HCT116 (cell line): ENCODE measurements around the gene LSM7. TPM values are rescaled to one million over a fixed set of nuclear protein-coding genes. Genes with fewer than 3 reads are reported as not detected.
"Not testable (repeated sequence)": the region's sequence is repeated elsewhere in the genome, so short reads cannot be mapped to it uniquely, and the experiment has no call there.

ENCODE experiments used
- ATAC-seq: fragments of 200-7000 bp; cut with Tn5 transposase; 2 replicates; pipeline ENCODE4 v1.9.1; 2020; ENCODE audit warnings: mild to moderate bottlenecking, moderate library complexity
- BruUV-seq: library from RNA; stranded (reverse); fragments of 400-500 nt; replicated peaks from 2 replicates; lab custom pipeline; 2021; lab: Mats Ljungman, UMichigan
- CTCF ChIA-PET: fragments of 300-600 bp; sonication (Branson Sonifier 250); formaldehyde crosslinking; loops from one replicate; lab custom pipeline; 2021; ENCODE audit warnings: antibody characterized with exemption; lab: Charles Lee
- POLR2A ChIA-PET: fragments of 300-600, 350-600 bp; sonication (Branson Sonifier 250); formaldehyde crosslinking; loops from one replicate; lab custom pipeline; 2021; ENCODE audit warnings: antibody characterized with exemption; lab: Charles Lee
- RAD21 ChIA-PET, 2 experiments: fragments of 300-600 bp; sonication (Branson Sonifier 250); formaldehyde crosslinking; loops; one replicate each; lab custom pipeline; 2023; ENCODE audit warnings: low total read pairs in 2 of 2; ENCODE audit not compliant: uncharacterized antibody in 2 of 2, unreplicated experiment in 2 of 2, low non-redundant PET in 1 of 2; lab: Charles Lee
- DNase-seq: peaks from one replicate; pipeline ENCODE4 v3.0.0-alpha.2; 2010; ENCODE audit warnings: low read depth, low spot score
- H2AFZ ChIP-seq: fragments of 200-600 bp; shearing (Covaris generic), sonication (generic); 2 replicates; pipeline ENCODE4 v1.6.1; 2017; ENCODE audit warnings: low read depth, mixed run types, mixed read lengths, antibody characterized with exemption, low read length; ENCODE audit not compliant: poor library complexity, severe bottlenecking
- H3K27ac ChIP-seq: 2 replicates; pipeline ENCODE4 v1.5.1; 2012; ENCODE audit warnings: low read depth, low read length
- H3K27me3 ChIP-seq: fragments of 200-600 bp; sonication (generic); 2 replicates; pipeline ENCODE4 v1.6.1; 2016; ENCODE audit warnings: mixed run types, low read length, mixed read lengths; ENCODE audit not compliant: insufficient read depth
- H3K36me3 ChIP-seq, 2 experiments: fragments of 200-500 bp in 1 of 2; fragments of 200-600 bp in 1 of 2; sonication (Bioruptor generic) in 1 of 2; sonication (generic) in 1 of 2; 2 replicates each; pipeline versions ENCODE4 v1.5.1 to v1.6.1; 2014 to 2016; ENCODE audit warnings: low read length in 2 of 2, inconsistent platforms in 1 of 2, mixed read lengths in 1 of 2, mixed run types in 1 of 2; ENCODE audit not compliant: insufficient read depth in 2 of 2, control insufficient read depth in 1 of 2
- H3K4me1 ChIP-seq, 2 experiments: fragments of 200-600 bp in 1 of 2; sonication (generic) in 1 of 2; 2 replicates each; pipeline versions ENCODE4 v1.5.1 to v1.6.1; 2012 to 2017; ENCODE audit warnings: low read length in 2 of 2, inconsistent platforms in 1 of 2, mild to moderate bottlenecking in 1 of 2, mixed read lengths in 1 of 2, mixed run types in 1 of 2, moderate library complexity in 1 of 2; ENCODE audit not compliant: insufficient read depth in 2 of 2, control insufficient read depth in 1 of 2
- H3K4me2 ChIP-seq: fragments of 200-600 bp; sonication (generic); 2 replicates; pipeline ENCODE4 v1.6.1; 2017; ENCODE audit warnings: mixed run types, low read length, mixed read lengths
- H3K4me3 ChIP-seq, 2 experiments: fragments of 200-600 bp in 1 of 2; sonication (generic) in 1 of 2; replicated peaks in 1 of 2; 2 replicates each; pipeline ENCODE4 v1.5.1; 2011 to 2016; ENCODE audit warnings: low read length in 2 of 2, control low read depth in 1 of 2, low read depth in 1 of 2, mild to moderate bottlenecking in 1 of 2, mixed read lengths in 1 of 2, mixed run types in 1 of 2
- H3K79me2 ChIP-seq: fragments of 200-600 bp; sonication (generic); 2 replicates; pipeline ENCODE4 v1.6.1; 2017; ENCODE audit warnings: mild to moderate bottlenecking, mixed run types, low read length, moderate library complexity, mixed read lengths; ENCODE audit not compliant: insufficient read depth
- H3K9ac ChIP-seq: fragments of 200-600 bp; sonication (generic); 2 replicates; pipeline ENCODE4 v1.6.1; 2016; ENCODE audit warnings: low read length, mixed read lengths
- H3K9me2 ChIP-seq: fragments of 200-600 bp; sonication (generic), shearing (Covaris generic); 2 replicates; pipeline ENCODE4 v1.6.1; 2017; ENCODE audit warnings: mixed run types, mild to moderate bottlenecking, moderate library complexity; ENCODE audit not compliant: insufficient read depth
- H3K9me3 ChIP-seq, 2 experiments: fragments of 200-500 bp in 1 of 2; fragments of 200-600 bp in 1 of 2; sonication (Bioruptor generic) in 1 of 2; sonication (generic) in 1 of 2; 2 replicates each; pipeline ENCODE4 v1.6.1; 2014 to 2017; ENCODE audit warnings: low read length in 2 of 2, mixed read lengths in 2 of 2, inconsistent platforms in 1 of 2, low read depth in 1 of 2, mild to moderate bottlenecking in 1 of 2, mixed run types in 1 of 2, moderate library complexity in 1 of 2; ENCODE audit not compliant: control insufficient read depth in 1 of 2, insufficient read depth in 1 of 2
- H4K20me1 ChIP-seq: fragments of 200-600 bp; sonication (generic), shearing (Covaris generic); 2 replicates; pipeline ENCODE4 v1.6.1; 2017; ENCODE audit warnings: mixed run types, mild to moderate bottlenecking, moderate library complexity; ENCODE audit not compliant: insufficient read depth
- CBX3 ChIP-seq: IDR thresholded peaks from 2 replicates; pipeline ENCODE4 v1.6.1; 2012; ENCODE audit warnings: low read depth
- EGR1 ChIP-seq: IDR thresholded peaks from 2 replicates; pipeline ENCODE4 v1.6.1; 2012; ENCODE audit warnings: low read depth
- ELF1 ChIP-seq: IDR thresholded peaks from 2 replicates; pipeline ENCODE4 v1.6.1; 2012; ENCODE audit warnings: low read depth, borderline replicate concordance
- EZH2phosphoT487 ChIP-seq: fragments of 200-600 bp; IDR thresholded peaks from 2 replicates; pipeline ENCODE4 v1.6.1; 2018; ENCODE audit warnings: antibody characterized with exemption, borderline replicate concordance
- POLR2AphosphoS5 ChIP-seq: IDR thresholded peaks from 2 replicates; pipeline ENCODE4 v1.6.1; 2011; ENCODE audit warnings: mild to moderate bottlenecking, low read depth, low read length, moderate library complexity
- SP1 ChIP-seq: IDR thresholded peaks from 2 replicates; pipeline ENCODE4 v1.6.1; 2012; ENCODE audit warnings: low read depth
- SRF ChIP-seq: IDR thresholded peaks from 2 replicates; pipeline ENCODE4 v1.6.1; 2012; ENCODE audit warnings: low read depth
- TCF7L2 ChIP-seq: IDR thresholded peaks from 2 replicates; pipeline ENCODE4 v1.7.0; 2011; ENCODE audit warnings: borderline replicate concordance, inconsistent platforms; ENCODE audit not compliant: insufficient read depth, insufficient read length; ENCODE audit errors: extremely low read depth
- YY1 ChIP-seq: IDR thresholded peaks from 2 replicates; pipeline ENCODE4 v1.6.1; 2011; ENCODE audit warnings: low read length, low read depth, moderate library complexity, mild to moderate bottlenecking; ENCODE audit not compliant: insufficient replicate concordance; ENCODE audit errors: extremely low read depth
- intact Hi-C: fragments of 100-400 bp; cut with micrococcal nuclease; formaldehyde crosslinking; loops from 2 replicates; pipeline ENCODE4 v1.10.0; 2022
- total RNA-seq: library from RNA; stranded (reverse); gene quantifications from one replicate; pipeline ENCODE4 v1.2.1, GENCODE V29; 2021; ENCODE audit not compliant: unreplicated experiment
- TF ChIP-seq, protein P1 (sequence below): IDR thresholded peaks from 2 replicates; pipeline ENCODE4 v1.6.1; 2011; ENCODE audit warnings: mild to moderate bottlenecking, low read length, moderate library complexity; ENCODE audit not compliant: insufficient replicate concordance; ENCODE audit errors: extremely low read depth

LSM7 gene
- total RNA-seq, 1 experiment from 2014 or later: 190 TPM

DNA sequence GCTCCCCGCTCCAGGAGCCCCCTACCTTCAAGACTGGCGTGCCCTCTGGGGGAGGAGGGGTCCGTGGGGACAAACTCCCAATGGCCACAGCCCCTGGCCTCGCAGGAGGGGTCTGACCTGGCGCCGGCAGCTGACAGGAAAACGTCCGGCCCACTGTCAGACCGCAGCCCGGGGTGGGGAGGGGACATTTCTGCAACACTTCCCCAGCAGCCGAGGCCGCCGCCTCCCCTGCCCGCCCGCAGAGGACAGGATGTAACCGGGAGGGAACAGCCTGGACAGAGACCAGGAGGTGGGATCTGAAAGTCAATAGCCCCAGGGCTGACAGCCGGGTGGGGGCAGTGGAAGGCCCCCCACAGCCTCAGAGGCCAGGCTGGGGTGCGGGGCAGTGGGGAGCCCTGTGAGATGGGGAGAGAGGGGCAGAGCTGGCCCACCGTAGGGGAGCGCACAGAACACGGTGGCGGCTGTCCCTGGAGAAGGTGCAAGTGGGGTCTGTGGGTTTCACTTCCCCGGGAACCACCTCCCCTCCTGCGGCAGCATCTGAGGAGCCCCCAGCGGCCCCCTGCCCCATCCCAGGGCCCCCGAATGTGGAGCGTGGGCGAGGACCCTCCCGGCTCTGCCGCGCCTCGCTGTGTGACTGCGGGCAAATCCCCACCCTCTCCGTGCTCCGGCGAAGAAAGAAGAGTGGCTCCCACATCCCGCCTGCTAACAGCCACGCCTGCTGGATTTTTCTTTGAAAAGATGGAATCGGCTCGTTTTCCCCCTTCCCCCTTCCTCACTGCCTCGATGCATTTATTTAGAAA, 46.1 kb downstream of the LSM7 start, which contains the start of gene PEAK3:
PEAK3 (minus strand) TSS at position 114 of the 800 bp plus-strand sequence. CDS start 1,244 bp downstream, outside the sequence.
- H3K4me3 ChIP-seq: no peak within 1 kb of the TSS
- intact Hi-C loops: no loop called here
- no peaks in the 10 kb centered on the region for H3K4me1 ChIP-seq
- no peaks in the 10 kb centered on the region for H3K79me2 ChIP-seq
- H3K9me3 ChIP-seq: no peaks in the 10 kb centered on the region
- ChIA-PET POLR2A (no interaction called here), RAD21 (no interaction called here), CTCF (no interaction called here)
- H3K9ac ChIP-seq: no peak within 1 kb of the TSS
- no peak within 1 kb of the TSS for H3K27ac ChIP-seq
- TF ChIP-seq SP1 (no peak), ELF1 (no peak), EGR1 (no peak), TCF7L2 (no peak), POLR2AphosphoS5 (no peak), EZH2phosphoT487 (no peak), YY1 (no peak), SRF (no peak), CBX3 (no peak)
- TF ChIP-seq, protein P1, sequence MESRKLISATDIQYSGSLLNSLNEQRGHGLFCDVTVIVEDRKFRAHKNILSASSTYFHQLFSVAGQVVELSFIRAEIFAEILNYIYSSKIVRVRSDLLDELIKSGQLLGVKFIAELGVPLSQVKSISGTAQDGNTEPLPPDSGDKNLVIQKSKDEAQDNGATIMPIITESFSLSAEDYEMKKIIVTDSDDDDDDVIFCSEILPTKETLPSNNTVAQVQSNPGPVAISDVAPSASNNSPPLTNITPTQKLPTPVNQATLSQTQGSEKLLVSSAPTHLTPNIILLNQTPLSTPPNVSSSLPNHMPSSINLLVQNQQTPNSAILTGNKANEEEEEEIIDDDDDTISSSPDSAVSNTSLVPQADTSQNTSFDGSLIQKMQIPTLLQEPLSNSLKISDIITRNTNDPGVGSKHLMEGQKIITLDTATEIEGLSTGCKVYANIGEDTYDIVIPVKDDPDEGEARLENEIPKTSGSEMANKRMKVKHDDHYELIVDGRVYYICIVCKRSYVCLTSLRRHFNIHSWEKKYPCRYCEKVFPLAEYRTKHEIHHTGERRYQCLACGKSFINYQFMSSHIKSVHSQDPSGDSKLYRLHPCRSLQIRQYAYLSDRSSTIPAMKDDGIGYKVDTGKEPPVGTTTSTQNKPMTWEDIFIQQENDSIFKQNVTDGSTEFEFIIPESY: no peak
- no peaks in the 10 kb centered on the region for H3K9me2 ChIP-seq
- DNase-seq (no peak), ATAC-seq (no peak)
- no peaks in the 10 kb centered on the region for H4K20me1 ChIP-seq
- no peaks in the 10 kb centered on the region for H3K36me3 ChIP-seq
- no TSS peak for BruUV-seq
- no peaks in the 10 kb centered on the region for H3K27me3 ChIP-seq
- no peak within 1 kb of the TSS for H3K4me2 ChIP-seq
- no peak within 1 kb of the TSS for H2AFZ ChIP-seq

DNA sequence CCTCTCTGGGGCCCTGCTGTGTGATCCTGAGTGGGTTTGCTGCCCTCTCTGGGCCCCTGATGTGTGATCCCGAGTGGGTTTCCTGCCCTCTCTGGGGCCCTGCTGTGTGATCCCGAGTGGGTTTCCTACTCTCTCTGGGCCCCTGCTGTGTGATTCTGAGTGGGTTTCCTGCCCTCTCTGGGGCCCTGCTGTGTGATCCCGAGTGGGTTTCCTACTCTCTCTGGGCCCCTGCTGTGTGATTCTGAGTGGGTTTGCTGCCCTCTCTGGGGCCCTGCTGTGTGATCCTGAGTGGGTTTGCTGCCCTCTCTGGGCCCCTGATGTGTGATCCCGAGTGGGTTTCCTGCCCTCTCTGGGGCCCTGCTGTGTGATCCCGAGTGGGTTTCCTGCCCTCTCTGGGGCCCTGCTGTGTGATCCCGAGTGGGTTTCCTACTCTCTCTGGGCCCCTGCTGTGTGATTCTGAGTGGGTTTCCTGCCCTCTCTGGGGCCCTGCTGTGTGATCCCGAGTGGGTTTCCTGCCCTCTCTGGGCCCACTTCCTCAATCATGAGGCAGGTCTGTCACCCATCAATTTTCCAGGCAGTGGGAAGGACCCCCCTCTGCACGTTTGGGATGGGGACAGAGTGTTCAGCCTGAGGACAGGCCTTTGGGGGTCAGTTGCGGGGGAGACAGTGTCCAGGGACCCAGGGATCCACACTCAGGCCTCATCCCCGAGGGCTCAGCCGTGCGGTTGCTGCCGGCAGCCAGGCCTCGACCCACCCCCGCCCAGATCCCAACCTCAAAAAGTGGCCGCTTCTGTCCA, 46.9 kb downstream of the LSM7 start:
- H3K27me3 ChIP-seq, POLR2A ChIA-PET, H3K9me2 ChIP-seq, H3K9me3 ChIP-seq, H4K20me1 ChIP-seq, CTCF ChIA-PET, H3K4me3 ChIP-seq, DNase-seq, BruUV-seq, intact Hi-C loops, H3K9ac ChIP-seq, H2AFZ ChIP-seq, ATAC-seq, H3K4me1 ChIP-seq, H3K79me2 ChIP-seq, RAD21 ChIA-PET, H3K36me3 ChIP-seq, H3K4me2 ChIP-seq, H3K27ac ChIP-seq: not testable (repeated sequence)
